ENCODE measurements around the gene SURF2.

DNA sequence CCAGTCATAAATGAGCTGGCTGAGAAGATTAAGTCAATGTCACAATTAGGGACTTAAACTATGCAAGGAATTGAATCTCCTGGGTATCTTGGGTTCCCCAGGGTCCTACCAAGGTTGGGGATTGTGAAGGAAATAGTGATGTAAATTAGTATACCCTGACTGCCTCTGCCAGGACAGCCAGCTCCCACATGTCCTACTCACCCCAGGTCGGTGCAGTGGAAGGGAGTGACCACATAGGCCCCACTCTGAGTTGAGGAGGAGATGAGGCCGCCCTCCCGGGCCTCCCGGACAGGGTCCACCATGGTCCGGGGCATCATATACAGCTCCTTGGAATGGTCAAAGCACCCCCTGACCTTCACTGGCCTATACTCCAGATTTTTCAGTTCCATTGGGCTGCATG lies 2.8 kb upstream of the SURF2 start:
- TF ChIP-seq, protein P1, sequence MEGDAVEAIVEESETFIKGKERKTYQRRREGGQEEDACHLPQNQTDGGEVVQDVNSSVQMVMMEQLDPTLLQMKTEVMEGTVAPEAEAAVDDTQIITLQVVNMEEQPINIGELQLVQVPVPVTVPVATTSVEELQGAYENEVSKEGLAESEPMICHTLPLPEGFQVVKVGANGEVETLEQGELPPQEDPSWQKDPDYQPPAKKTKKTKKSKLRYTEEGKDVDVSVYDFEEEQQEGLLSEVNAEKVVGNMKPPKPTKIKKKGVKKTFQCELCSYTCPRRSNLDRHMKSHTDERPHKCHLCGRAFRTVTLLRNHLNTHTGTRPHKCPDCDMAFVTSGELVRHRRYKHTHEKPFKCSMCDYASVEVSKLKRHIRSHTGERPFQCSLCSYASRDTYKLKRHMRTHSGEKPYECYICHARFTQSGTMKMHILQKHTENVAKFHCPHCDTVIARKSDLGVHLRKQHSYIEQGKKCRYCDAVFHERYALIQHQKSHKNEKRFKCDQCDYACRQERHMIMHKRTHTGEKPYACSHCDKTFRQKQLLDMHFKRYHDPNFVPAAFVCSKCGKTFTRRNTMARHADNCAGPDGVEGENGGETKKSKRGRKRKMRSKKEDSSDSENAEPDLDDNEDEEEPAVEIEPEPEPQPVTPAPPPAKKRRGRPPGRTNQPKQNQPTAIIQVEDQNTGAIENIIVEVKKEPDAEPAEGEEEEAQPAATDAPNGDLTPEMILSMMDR (conservative IDR thresholded peaks at IDR 0.05; ENCODE audit: low read depth, low read length): no peak
- no peak for TF ChIP-seq EZH2 (IDR thresholded peaks at IDR 0.05; ENCODE audit: borderline replicate concordance, low read depth, low read length, poor library complexity, severe bottlenecking)
